Activated CD4-positive, alpha-beta T cell treated with anti-CD3 and anti-CD28 coated beads for 4 hours (primary cell): ENCODE data around the gene CYP2A7.
"Not testable (repeated sequence)": the region's sequence is repeated elsewhere in the genome, so short reads cannot be mapped to it uniquely, and the experiment has no call there.

Experiments used
- DNase-seq, 2 donors: peaks; one replicate each; pipeline ENCODE4 v3.0.0-alpha.2; 2020

Gene CYP2A7

GRCh38 chr19:40882062-40882461 lies at the start of gene CYP2A7:
Gene CYP2A7 (minus strand): TSS chr19:40882231. CDS start chr19:40882210, 21 bp downstream.
- not testable (repeated sequence) for DNase-seq

GRCh38 chr19:40930799-40931198 lies 48.8 kb upstream of the CYP2A7 start:
- not testable (repeated sequence) for DNase-seq

GRCh38 chr19:40929942-40930341 lies 47.9 kb upstream of the CYP2A7 start:
- DNase-seq: not testable (repeated sequence)

- DNase-seq: no peak
Measured at GRCh38 chr19:40928850-40929249, 46.8 kb upstream of the CYP2A7 start.

- DNase-seq: no peak
Measured at GRCh38 chr19:40927567-40927966, 45.5 kb upstream of the CYP2A7 start.

- DNase-seq: not testable (repeated sequence)
Measured at GRCh38 chr19:40926276-40926675, 44.2 kb upstream of the CYP2A7 start.

- DNase-seq: no peak
Measured at GRCh38 chr19:40923934-40924391, 41.9 kb upstream of the CYP2A7 start.

- not testable (repeated sequence) for DNase-seq
Measured at GRCh38 chr19:40922237-40923160, 40.5 kb upstream of the CYP2A7 start.

- DNase-seq: no peak
Measured at GRCh38 chr19:40921005-40921897, 39.2 kb upstream of the CYP2A7 start.

- DNase-seq: no peak
Measured at GRCh38 chr19:40920300-40921004, 38.4 kb upstream of the CYP2A7 start.

GRCh38 chr19:40919530-40920299 lies 37.7 kb upstream of the CYP2A7 start:
- not testable (repeated sequence) for DNase-seq

- DNase-seq: not testable (repeated sequence)
Measured at GRCh38 chr19:40918303-40918702, 36.3 kb upstream of the CYP2A7 start.

GRCh38 chr19:40908976-40909375 lies 26.9 kb upstream of the CYP2A7 start:
- no peak for DNase-seq

- peak; percentile 24 to 27 for DNase-seq
Measured at GRCh38 chr19:40907968-40908735, 26.1 kb upstream of the CYP2A7 start.

- DNase-seq: no peak
Measured at GRCh38 chr19:40906512-40906911, 24.5 kb upstream of the CYP2A7 start.

GRCh38 chr19:40904673-40905156 lies 22.7 kb upstream of the CYP2A7 start:
- not testable (repeated sequence) for DNase-seq

- not testable (repeated sequence) for DNase-seq
Measured at GRCh38 chr19:40901975-40902750, 20.1 kb upstream of the CYP2A7 start.

- DNase-seq: not testable (repeated sequence)
Measured at GRCh38 chr19:40900521-40900920, 18.5 kb upstream of the CYP2A7 start.

- DNase-seq: not testable (repeated sequence)
Measured at GRCh38 chr19:40899964-40900363, 17.9 kb upstream of the CYP2A7 start.
